GM12874 (cell line): ENCODE results near the gene RGS12.

Experiments used
- TF ChIP-seq, protein P1 (sequence below): IDR thresholded peaks from 2 replicates; pipeline ENCODE4 v1.5.1; 2011; ENCODE audit warnings: low read depth, mild to moderate bottlenecking, control low read depth, low read length, moderate library complexity; ENCODE audit not compliant: insufficient read depth

RGS12 gene

DNA sequence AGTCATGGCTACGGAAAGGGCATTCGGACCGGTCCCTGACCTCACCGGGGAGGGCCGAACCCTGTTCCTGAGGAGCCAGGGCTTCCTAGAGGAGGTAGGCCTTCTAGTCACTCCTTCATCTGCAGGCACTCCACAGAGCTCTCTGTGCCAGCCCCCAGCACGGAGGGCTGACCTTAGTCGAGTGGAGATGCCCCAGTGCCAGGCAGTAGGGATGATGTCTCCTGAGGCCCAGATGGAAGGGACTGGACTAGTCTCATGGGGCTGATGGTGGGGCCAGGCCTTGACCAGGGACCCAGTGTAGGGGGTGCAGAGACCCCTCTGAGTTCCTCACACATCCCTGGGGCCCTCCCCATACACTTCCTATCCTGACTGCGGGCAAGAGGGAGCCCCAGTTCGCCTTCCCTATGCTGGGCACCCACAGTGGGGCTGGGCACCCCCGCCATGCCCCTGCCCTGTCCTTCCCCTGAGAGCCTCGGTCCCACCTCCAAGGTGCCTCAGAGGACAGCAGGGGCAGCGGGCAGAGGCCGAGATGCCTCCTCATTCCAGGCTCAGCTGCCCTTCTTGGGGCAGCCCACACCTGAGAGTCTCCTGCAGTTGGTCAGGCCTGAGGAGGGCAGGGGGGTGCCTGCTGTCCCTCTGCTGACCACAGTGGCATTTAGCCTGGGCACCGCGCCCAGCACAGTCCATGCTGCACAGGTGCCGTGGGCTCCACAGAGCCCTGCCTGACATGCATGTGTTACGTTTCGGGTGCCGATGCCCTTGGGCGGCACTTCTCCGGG lies 45.2 kb upstream of the RGS12 start:
- TF ChIP-seq, protein P1, sequence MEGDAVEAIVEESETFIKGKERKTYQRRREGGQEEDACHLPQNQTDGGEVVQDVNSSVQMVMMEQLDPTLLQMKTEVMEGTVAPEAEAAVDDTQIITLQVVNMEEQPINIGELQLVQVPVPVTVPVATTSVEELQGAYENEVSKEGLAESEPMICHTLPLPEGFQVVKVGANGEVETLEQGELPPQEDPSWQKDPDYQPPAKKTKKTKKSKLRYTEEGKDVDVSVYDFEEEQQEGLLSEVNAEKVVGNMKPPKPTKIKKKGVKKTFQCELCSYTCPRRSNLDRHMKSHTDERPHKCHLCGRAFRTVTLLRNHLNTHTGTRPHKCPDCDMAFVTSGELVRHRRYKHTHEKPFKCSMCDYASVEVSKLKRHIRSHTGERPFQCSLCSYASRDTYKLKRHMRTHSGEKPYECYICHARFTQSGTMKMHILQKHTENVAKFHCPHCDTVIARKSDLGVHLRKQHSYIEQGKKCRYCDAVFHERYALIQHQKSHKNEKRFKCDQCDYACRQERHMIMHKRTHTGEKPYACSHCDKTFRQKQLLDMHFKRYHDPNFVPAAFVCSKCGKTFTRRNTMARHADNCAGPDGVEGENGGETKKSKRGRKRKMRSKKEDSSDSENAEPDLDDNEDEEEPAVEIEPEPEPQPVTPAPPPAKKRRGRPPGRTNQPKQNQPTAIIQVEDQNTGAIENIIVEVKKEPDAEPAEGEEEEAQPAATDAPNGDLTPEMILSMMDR: no peak

DNA sequence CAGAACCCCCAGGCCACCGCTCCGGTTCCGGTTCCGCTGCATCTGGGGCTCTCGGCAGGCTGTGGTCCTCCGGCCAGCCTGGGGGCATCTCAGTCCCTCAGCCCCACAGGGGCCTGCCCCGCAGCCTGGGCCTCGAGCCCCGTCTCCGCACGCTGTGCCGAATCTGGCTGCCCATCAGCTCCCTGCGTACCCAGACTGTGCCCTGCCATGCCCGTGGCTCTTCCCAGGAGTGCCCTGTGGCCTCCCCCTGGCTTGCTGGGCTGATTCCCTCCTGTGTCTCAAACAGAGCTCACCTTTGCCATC lies 44.7 kb upstream of the RGS12 start:
- TF ChIP-seq, protein P1: no peak

DNA sequence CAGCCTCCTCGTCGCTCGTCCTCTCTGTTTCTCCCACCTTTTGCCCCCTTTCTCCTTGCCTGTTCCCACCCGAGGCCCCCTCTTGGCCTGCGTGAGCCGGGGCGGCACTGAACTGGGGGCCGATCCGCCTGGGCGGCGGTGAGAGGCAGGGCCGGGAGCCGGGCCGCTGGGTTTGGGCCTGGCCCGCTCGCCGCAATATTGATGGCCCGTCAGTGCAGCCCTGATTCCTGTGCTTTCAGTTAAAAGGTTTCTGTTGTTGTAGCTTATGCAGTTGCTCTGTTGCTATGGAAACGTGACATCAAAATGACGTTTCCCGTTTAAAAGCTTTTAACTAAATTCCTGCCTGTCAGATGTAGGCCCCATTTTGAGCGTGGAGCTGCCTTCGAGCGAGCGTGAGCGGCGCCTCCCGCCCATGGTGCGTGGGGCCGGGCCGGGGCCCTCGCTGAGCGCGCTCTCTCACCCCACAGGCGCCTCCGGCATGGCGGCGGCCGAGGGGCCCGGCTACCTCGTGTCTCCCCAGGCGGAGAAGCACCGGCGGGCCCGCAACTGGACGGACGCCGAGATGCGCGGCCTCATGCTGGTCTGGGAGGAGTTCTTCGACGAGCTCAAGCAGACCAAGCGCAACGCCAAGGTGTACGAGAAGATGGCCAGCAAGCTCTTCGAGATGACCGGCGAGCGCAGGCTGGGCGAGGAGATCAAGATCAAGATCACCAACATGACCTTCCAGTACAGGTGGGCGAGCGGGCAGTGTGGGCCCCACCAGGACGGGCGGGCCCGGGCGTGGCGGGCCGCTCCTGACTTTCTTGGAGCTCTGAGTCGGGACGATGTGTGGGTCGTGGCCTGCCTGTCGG lies 43.8 kb upstream of the RGS12 start, which contains the start of gene MSANTD1:
Gene MSANTD1 (plus strand): TSS at position 349 of the 851 bp plus-strand sequence. CDS start 64 bp downstream, at position 413.
- TF ChIP-seq, protein P1: no peak

GRCh38 chr4:3249711-3250437 lies 42.9 kb upstream of the RGS12 start:
- TF ChIP-seq, protein P1: no peak

GRCh38 chr4:3250438-3250955 lies 42.3 kb upstream of the RGS12 start:
- TF ChIP-seq, protein P1: no peak

DNA sequence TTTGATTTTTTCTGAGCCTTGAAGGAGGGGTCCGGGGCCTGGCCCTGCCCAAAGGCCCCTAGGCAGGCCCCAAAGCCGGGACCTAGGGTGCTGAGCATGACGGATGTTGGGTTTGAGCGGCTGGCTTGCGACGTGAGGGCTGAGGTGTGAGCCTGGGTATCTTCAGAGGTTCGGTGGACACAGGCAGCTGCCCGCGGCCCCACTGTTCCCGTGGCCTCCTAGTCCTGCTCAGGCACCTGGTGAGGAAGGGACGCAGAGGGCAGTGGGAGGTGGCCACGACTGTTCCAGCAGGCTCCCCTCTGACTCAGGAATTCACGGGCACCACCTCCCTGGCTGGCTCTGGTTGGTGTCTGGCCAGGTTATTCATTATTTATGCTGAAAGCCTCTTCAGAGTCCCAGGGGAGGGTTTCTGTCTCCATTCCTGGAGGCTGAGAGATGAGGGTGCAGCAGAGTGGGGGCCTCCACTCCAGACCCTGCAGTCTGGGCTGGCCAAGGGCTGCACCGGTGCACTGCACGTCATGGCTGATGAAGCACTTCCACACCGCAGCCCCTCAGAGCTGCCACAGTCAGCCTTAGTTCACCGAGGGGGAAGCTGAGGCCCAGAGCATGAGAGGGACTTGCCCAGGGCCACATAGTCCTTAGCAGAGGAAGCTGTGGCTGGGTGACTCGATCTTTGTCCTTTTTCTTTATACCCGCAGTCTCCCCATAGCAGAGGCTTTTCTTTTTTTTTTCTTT lies 41.7 kb upstream of the RGS12 start:
- TF ChIP-seq, protein P1: no peak
